Omental fat pad (tissue), 4 donors: Measurements from ENCODE around the gene MED22. TPM values are rescaled to one million over a fixed set of nuclear protein-coding genes. Genes with fewer than 3 reads are reported as not detected.
A peak's percentile ranks its signal among the peaks of the same experiment; 100 is the strongest.
"Not testable (repeated sequence)": the region's sequence is repeated elsewhere in the genome, so short reads cannot be mapped to it uniquely, and the experiment has no call there.

ENCODE experiments used
- ATAC-seq: fragments of 150-250 bp; one replicate; pipeline ENCODE4 v1.9.1; 2016; ENCODE audit warnings: mild to moderate bottlenecking, moderate library complexity; ENCODE audit not compliant: low FRiP score
- DNase-seq: peaks from one replicate; pipeline ENCODE4 v3.0.0-alpha.2; 2019; ENCODE audit warnings: low spot score
- total RNA-seq, 4 donors: library from RNA; depleted of rRNA; stranded (reverse); fragments of >200 nt; gene quantifications; one replicate each; pipeline ENCODE4 v1.1.0, GENCODE V29; 2016
- TF ChIP-seq, protein P1 (sequence below), 3 donors: fragments of 450-650 bp; IDR thresholded peaks; one replicate each; pipeline ENCODE4 v1.5.1; 2016 to 2017; ENCODE audit warnings: antibody characterized with exemption in 3 of 3, mild to moderate bottlenecking in 3 of 3, moderate library complexity in 2 of 3

Gene MED22
- total RNA-seq, result 10 to 100 TPM; 20.0 to 29.1 (median 24.5) TPM

DNA sequence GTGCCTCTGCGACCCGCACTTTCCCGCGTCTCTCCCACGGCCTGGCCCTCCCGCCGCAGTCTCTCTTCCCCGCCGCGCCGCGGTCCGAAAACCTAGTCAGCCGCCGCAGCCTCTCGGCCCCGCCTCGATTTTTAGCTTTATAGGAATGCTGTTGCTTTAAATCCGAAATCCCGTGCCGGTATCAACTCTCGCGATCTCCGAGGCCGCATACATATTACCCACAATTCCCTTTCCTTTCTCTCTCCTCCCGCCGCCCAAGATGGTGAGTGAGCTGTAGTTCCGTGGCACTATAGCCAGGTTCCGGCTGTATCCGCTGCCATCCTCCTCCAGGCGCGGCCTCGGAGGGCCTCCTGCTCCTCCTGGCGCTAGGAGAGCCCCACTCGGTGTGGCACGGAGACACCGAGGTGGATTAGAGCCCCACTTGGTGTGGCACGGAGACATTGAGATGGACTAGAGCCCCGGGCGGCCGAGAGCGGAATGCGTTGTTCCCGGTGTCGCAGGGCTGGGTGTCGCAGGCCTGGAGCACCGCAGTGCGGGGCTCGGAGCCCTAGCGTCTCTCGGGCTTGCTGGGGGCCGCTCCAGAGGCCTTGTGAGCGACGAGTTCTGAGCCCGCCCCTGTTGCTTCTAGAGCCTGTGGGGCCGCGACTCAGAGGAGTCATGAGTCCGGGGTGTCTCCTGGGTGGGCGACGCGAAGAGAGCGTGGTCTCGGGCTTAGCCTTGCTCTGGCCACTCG, at the start of gene MED22, which contains the start of gene RPL7A:
Gene MED22 (minus strand): TSS at position 147 of the 733 bp plus-strand sequence. CDS start 1,469 bp downstream, outside the sequence.
Gene RPL7A (plus strand): TSS at position 234 of the 733 bp plus-strand sequence. CDS start 26 bp downstream, at position 260.
- DNase-seq (peak; percentile 95), ATAC-seq (peak; percentile 69)
- TF ChIP-seq, protein P1, sequence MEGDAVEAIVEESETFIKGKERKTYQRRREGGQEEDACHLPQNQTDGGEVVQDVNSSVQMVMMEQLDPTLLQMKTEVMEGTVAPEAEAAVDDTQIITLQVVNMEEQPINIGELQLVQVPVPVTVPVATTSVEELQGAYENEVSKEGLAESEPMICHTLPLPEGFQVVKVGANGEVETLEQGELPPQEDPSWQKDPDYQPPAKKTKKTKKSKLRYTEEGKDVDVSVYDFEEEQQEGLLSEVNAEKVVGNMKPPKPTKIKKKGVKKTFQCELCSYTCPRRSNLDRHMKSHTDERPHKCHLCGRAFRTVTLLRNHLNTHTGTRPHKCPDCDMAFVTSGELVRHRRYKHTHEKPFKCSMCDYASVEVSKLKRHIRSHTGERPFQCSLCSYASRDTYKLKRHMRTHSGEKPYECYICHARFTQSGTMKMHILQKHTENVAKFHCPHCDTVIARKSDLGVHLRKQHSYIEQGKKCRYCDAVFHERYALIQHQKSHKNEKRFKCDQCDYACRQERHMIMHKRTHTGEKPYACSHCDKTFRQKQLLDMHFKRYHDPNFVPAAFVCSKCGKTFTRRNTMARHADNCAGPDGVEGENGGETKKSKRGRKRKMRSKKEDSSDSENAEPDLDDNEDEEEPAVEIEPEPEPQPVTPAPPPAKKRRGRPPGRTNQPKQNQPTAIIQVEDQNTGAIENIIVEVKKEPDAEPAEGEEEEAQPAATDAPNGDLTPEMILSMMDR (IDR thresholded peaks at IDR 0.05), result no peak

DNA sequence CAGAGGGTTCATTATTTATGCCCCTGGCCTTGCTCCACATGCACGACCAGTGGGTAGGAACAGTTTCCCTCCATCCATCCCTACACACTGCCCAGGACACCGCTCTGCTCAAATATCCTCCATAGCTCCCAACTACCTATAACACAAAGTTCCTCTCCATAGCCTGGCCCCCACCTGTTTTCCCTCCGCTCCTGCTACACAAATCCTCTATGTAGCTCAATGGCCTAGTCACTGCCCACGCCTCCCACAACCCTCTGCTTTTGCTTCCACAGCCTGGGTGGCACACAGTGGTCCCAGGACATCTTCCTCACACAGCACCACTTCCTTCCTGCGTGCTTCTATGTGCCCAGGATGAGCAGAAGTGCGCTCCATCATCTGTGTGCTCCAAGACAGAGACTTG, 49.4 kb upstream of the MED22 start:
- ATAC-seq (no peak), DNase-seq (no peak)
- TF ChIP-seq, protein P1 (IDR thresholded peaks at IDR 0.05), result no peak

DNA sequence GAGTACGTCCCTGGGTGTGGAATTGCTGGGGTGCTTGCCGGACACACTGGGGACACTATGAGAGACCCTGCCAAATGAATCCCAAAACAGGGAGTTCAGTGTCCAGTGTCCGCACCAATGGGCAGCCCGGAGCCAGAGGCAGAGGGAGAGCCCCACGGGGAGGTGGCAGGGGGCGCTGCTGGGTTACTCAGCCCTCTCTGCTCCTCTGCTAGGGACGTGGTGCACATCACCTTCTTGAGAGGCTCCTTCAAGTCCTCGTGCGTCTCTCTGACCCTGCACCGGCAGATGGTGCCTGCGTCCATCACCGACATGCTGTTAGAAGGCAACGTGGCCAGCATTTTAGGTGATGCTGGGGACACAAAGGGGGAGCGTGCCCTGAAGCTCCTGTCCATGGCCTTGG, 49.0 kb upstream of the MED22 start:
- no peak for ATAC-seq
- TF ChIP-seq, protein P1 (IDR thresholded peaks at IDR 0.05), result no peak
- no peak for DNase-seq

DNA sequence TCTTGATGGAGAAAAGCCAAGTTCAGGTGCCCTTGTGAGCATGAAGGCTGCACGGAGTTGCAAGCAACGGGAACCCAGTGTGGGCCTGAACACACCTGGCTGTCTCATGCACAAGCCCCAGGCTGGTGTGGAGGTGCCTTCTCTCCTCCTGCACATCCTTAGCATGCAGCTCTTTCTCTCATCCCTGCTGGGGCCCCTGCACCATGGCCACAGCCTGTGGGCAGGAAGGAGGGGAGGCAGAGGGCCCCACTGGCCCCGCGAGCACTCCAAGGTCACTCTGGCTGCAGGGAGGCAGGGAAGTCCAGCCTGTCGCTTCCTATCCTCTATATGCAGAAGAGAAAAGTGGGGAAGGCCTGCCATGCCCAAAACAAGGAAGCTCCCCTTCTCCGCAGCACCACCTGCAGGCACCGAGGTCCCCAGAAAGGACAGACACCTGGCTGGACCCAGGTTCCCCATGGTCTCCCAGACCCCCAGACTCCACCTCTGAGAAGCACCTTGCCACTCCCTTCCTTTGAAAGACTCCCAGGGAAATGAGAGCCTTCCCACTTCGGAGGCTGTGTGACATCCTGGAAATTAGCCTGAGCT, 46.8 kb upstream of the MED22 start:
- DNase-seq (no peak), ATAC-seq (no peak)
- TF ChIP-seq, protein P1 (IDR thresholded peaks at IDR 0.05), result no peak

DNA sequence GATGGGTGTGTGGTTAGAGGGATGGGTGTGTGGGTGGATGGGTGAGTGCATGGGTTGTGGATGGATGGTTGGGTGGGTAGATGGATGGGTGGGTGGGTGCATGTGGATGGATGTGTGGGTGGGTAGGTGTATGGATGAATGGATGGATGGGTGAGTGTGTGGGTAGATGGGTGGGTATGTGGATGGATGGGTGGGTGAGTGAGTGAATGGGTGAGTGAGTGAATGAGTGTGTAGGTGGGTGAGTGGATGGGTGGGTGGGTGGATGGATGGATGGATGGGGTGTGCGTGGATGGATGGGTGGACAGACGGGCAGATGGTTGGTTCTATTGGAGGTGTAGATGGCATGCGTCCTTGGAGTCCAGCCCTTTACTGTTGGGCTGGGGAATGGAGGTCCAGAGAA, 45.5 kb upstream of the MED22 start:
- TF ChIP-seq, protein P1 (IDR thresholded peaks at IDR 0.05), result no peak
- DNase-seq (no peak), ATAC-seq (no peak)

DNA sequence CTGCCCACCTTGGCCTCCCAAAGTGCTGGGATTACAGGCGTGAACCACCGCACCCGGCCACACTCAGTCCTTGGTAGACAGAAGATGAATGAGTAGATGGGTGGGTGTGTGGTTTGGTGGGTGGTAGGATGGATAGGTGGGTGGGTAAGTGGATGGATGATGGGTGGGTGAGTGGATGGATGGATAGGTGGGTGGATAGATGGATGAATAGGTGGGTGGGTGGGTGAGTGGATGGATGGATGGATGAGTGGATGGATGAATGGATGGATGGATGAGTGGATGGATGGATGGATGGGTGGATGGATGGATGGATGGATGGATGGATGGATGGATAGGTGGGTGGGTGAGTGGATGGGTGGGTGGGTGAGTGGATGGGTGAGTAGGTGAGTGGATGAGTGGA, 44.4 kb upstream of the MED22 start:
- DNase-seq, ATAC-seq: not testable (repeated sequence)

DNA sequence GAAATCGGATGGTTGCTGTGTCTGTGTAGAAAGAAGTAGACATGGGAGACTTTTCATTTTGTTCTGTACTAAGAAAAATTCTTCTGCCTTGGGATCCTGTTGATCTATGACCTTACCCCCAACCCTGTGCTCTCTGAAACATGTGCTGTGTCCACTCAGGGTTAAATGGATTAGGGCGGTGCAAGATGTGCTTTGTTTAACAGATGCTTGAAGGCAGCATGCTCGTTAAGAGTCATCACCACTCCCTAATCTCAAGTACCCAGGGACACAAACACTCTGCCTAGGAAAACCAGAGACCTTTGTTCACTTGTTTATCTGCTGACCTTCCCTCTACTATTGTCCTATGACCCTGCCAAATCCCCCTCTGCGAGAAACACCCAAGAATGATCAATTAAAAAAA, 43.5 kb upstream of the MED22 start:
- DNase-seq, ATAC-seq: not testable (repeated sequence)

DNA sequence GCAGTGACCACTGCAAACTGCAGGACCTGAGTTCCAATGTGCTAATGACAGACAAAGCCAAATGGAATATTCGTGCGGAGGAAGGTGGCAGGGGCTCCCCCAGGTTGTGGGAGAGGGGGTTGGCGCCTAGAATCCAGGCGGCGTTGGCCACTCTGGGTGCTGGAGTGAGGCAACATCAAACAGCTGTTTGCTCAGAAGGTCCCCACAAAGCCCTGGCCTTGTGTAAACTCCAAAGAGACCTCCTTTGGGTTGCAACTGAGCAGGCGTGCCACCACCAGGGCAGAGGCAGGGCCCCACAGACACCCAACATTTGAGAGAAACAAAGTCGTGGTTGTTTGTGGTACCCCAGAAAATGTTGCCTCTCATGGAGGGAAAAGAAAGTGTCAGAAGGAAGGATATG, 42.8 kb upstream of the MED22 start:
- ATAC-seq (no peak), DNase-seq (no peak)
- TF ChIP-seq, protein P1 (IDR thresholded peaks at IDR 0.05), result no peak
